ENCODE data around the gene FRMD5.
A peak's percentile ranks its signal among the peaks of the same experiment; 100 is the strongest.

Gene FRMD5

GRCh38 chr15:43912208-43912607 is 282.9 kb downstream of the FRMD5 start:
- no peak for TF ChIP-seq CTCF (IDR thresholded peaks at IDR 0.05; ENCODE audit: extremely low read depth, insufficient read depth, missing control alignments)
- in situ Hi-C loops (cut with MboI; ENCODE audit: low pct_unique_long_range_greater_than_20kb, low sequenced_read_pairs, unreplicated experiment): no loop called here
- DNase-seq (ENCODE audit: low spot score): no peak

- in situ Hi-C loops (cut with MboI; ENCODE audit: low pct_unique_long_range_greater_than_20kb, low sequenced_read_pairs, unreplicated experiment): no loop called here
- TF ChIP-seq CTCF (IDR thresholded peaks at IDR 0.05; ENCODE audit: extremely low read depth, insufficient read depth, missing control alignments): no peak
- DNase-seq (ENCODE audit: low spot score): no peak
Observed at GRCh38 chr15:43911235-43911781, 283.8 kb downstream of the FRMD5 start.

- no peak for DNase-seq (ENCODE audit: low spot score)
- in situ Hi-C loops (cut with MboI; ENCODE audit: low pct_unique_long_range_greater_than_20kb, low sequenced_read_pairs, unreplicated experiment): loop anchor here (10.0 kb wide), 2 partner anchors 146 to 316 kb away; no protein-coding TSS in a partner anchor
- no peak for TF ChIP-seq CTCF (IDR thresholded peaks at IDR 0.05; ENCODE audit: extremely low read depth, insufficient read depth, missing control alignments)
Observed at GRCh38 chr15:43908516-43909050, 286.5 kb downstream of the FRMD5 start.

- in situ Hi-C loops (cut with MboI; ENCODE audit: low pct_unique_long_range_greater_than_20kb, low sequenced_read_pairs, unreplicated experiment): loop anchor here (10.0 kb wide), 2 partner anchors 149 to 319 kb away; no protein-coding TSS in a partner anchor
- no peak for DNase-seq (ENCODE audit: low spot score)
- TF ChIP-seq CTCF (IDR thresholded peaks at IDR 0.05; ENCODE audit: extremely low read depth, insufficient read depth, missing control alignments): no peak
Observed at GRCh38 chr15:43905755-43906154, 289.3 kb downstream of the FRMD5 start.

GRCh38 chr15:43903864-43904290 is 291.2 kb downstream of the FRMD5 start:
- peak; percentile 75 for DNase-seq (ENCODE audit: low spot score)
- in situ Hi-C loops (cut with MboI; ENCODE audit: low pct_unique_long_range_greater_than_20kb, low sequenced_read_pairs, unreplicated experiment): loop anchor here (10.0 kb wide), 2 partner anchors 151 to 321 kb away; no protein-coding TSS in a partner anchor

GRCh38 chr15:43901495-43901894 is 293.6 kb downstream of the FRMD5 start:
- in situ Hi-C loops (cut with MboI; ENCODE audit: low pct_unique_long_range_greater_than_20kb, low sequenced_read_pairs, unreplicated experiment): loop anchor here (10.0 kb wide), 2 partner anchors 153 to 323 kb away; no protein-coding TSS in a partner anchor

More at GRCh38 chr15:43903864-43904290, 291.2 kb downstream of the FRMD5 start:
- peak; percentile 80 for TF ChIP-seq CTCF (IDR thresholded peaks at IDR 0.05; ENCODE audit: extremely low read depth, insufficient read depth, missing control alignments)

More at GRCh38 chr15:43901495-43901894, 293.6 kb downstream of the FRMD5 start:
- TF ChIP-seq CTCF (IDR thresholded peaks at IDR 0.05; ENCODE audit: extremely low read depth, insufficient read depth, missing control alignments): no peak
- DNase-seq (ENCODE audit: low spot score): no peak
